ENCODE data around the gene COG1. TPM values are rescaled to one million over a fixed set of nuclear protein-coding genes. Genes with fewer than 3 reads are reported as not detected.

Gene COG1
- total RNA-seq, 1 donor from 2014 or later = 26.7 TPM

GRCh38 chr17:73179878-73180277 is 13.0 kb upstream of the COG1 start:
- H3K36me3 ChIP-seq (ENCODE audit: control insufficient read depth, insufficient read depth, low read length) = no peaks in the 10 kb centered on the region
- H3K4me3 ChIP-seq (ENCODE audit: low read depth, low read length) = no peak overlapping the region
- DNase-seq (ENCODE audit: low read depth) = no peak
- no peak for TF ChIP-seq CTCF (IDR thresholded peaks at IDR 0.05; ENCODE audit: insufficient read depth, low read length, poor library complexity, severe bottlenecking)
- H3K27me3 ChIP-seq (ENCODE audit: control insufficient read depth, insufficient read depth, low read length) = no peaks in the 10 kb centered on the region

- Histone ChIP-seq H3K27me3 (ENCODE audit: control insufficient read depth, insufficient read depth, low read length) (no peaks in the 10 kb centered on the region), H3K36me3 (ENCODE audit: control insufficient read depth, insufficient read depth, low read length) (no peaks in the 10 kb centered on the region), H3K4me3 (ENCODE audit: low read depth, low read length) (no peak overlapping the region)
- no peak for DNase-seq (ENCODE audit: low read depth)
- no peak for TF ChIP-seq CTCF (IDR thresholded peaks at IDR 0.05; ENCODE audit: insufficient read depth, low read length, poor library complexity, severe bottlenecking)
Observed at GRCh38 chr17:73182616-73183310, 10.1 kb upstream of the COG1 start.

GRCh38 chr17:73184136-73184993 is 8.5 kb upstream of the COG1 start:
- TF ChIP-seq CTCF (IDR thresholded peaks at IDR 0.05; ENCODE audit: insufficient read depth, low read length, poor library complexity, severe bottlenecking) = no peak
- H3K4me3 ChIP-seq (ENCODE audit: low read depth, low read length) = no peak overlapping the region
- H3K27me3 ChIP-seq (ENCODE audit: control insufficient read depth, insufficient read depth, low read length) = no peaks in the 10 kb centered on the region
- DNase-seq (ENCODE audit: low read depth) = no peak
- no peaks in the 10 kb centered on the region for H3K36me3 ChIP-seq (ENCODE audit: control insufficient read depth, insufficient read depth, low read length)

- no peak overlapping the region for H3K4me3 ChIP-seq (ENCODE audit: low read depth, low read length)
- no peaks in the 10 kb centered on the region for H3K36me3 ChIP-seq (ENCODE audit: control insufficient read depth, insufficient read depth, low read length)
- DNase-seq (ENCODE audit: low read depth) = no peak
- TF ChIP-seq CTCF (IDR thresholded peaks at IDR 0.05; ENCODE audit: insufficient read depth, low read length, poor library complexity, severe bottlenecking) = no peak
- H3K27me3 ChIP-seq (ENCODE audit: control insufficient read depth, insufficient read depth, low read length) = no peaks in the 10 kb centered on the region
Observed at GRCh38 chr17:73186283-73187050, 6.4 kb upstream of the COG1 start.

- Histone ChIP-seq H3K27me3 (ENCODE audit: control insufficient read depth, insufficient read depth, low read length) (no peaks in the 10 kb centered on the region), H3K36me3 (ENCODE audit: control insufficient read depth, insufficient read depth, low read length) (no peaks in the 10 kb centered on the region), H3K4me3 (ENCODE audit: low read depth, low read length) (no peak overlapping the region)
- no peak for TF ChIP-seq CTCF (IDR thresholded peaks at IDR 0.05; ENCODE audit: insufficient read depth, low read length, poor library complexity, severe bottlenecking)
- DNase-seq (ENCODE audit: low read depth) = no peak
Observed at GRCh38 chr17:73187203-73187769, 5.6 kb upstream of the COG1 start.
